GM23338 (cell line): ENCODE measurements around the gene FRS2. TPM values are rescaled to one million over a fixed set of nuclear protein-coding genes. Genes with fewer than 3 reads are reported as not detected.
A peak's percentile ranks its signal among the peaks of the same experiment; 100 is the strongest.

Experiments
- ATAC-seq: fragments of 200-7000 bp; cut with Tn5 transposase; 3 replicates; pipeline ENCODE4 v1.9.1; 2020
- DNase-seq: peaks from one replicate; pipeline ENCODE4 v3.0.0-alpha.2; 2015; ENCODE audit warnings: low spot score
- H2AFZ ChIP-seq: fragments of 200-600 bp; sonication (generic); 2 replicates; pipeline ENCODE4 v1.8.0; 2016; ENCODE audit warnings: antibody characterized with exemption, mild to moderate bottlenecking, moderate library complexity
- H3F3A ChIP-seq: fragments of 200-600 bp; sonication (generic); replicated peaks from 2 replicates; pipeline ENCODE4 v1.8.0; 2017; ENCODE audit warnings: antibody characterized with exemption, mixed run types, low read depth
- H3K27ac ChIP-seq: fragments of 200-600 bp; sonication (generic); 2 replicates; pipeline ENCODE4 v1.6.1; 2016; ENCODE audit warnings: low read depth
- H3K27me3 ChIP-seq: fragments of 200-600 bp; sonication (generic); 2 replicates; pipeline ENCODE4 v1.8.0; 2016; ENCODE audit warnings: mild to moderate bottlenecking, mixed run types, moderate library complexity; ENCODE audit not compliant: insufficient read depth
- H3K36me3 ChIP-seq: fragments of 200-600 bp; sonication (generic); 2 replicates; pipeline ENCODE4 v1.8.0; 2016; ENCODE audit warnings: mild to moderate bottlenecking; ENCODE audit not compliant: insufficient read depth
- H3K4me1 ChIP-seq: fragments of 200-600 bp; sonication (generic); 2 replicates; pipeline ENCODE4 v1.8.0; 2016; ENCODE audit warnings: mild to moderate bottlenecking, moderate library complexity; ENCODE audit not compliant: insufficient read depth
- H3K4me2 ChIP-seq: fragments of 200-600 bp; sonication (generic); 2 replicates; pipeline ENCODE4 v1.7.1; 2017; ENCODE audit warnings: mixed run types
- H3K4me3 ChIP-seq: fragments of 200-600 bp; sonication (generic); 2 replicates; pipeline ENCODE4 v1.6.1; 2016; ENCODE audit warnings: mixed run types
- H3K79me2 ChIP-seq: fragments of 200-600 bp; sonication (generic); replicated peaks from 2 replicates; pipeline ENCODE4 v1.8.0; 2017; ENCODE audit warnings: mild to moderate bottlenecking; ENCODE audit not compliant: insufficient read depth
- H3K9me2 ChIP-seq: fragments of 200-600 bp; sonication (generic); 2 replicates; pipeline ENCODE4 v1.8.0; 2017; ENCODE audit not compliant: insufficient read depth
- H4K20me1 ChIP-seq: fragments of 200-600 bp; sonication (generic); replicated peaks from 2 replicates; pipeline ENCODE4 v1.8.0; 2017; ENCODE audit warnings: mild to moderate bottlenecking; ENCODE audit not compliant: insufficient read depth
- H3K27ac Mint-ChIP-seq: 2 replicates; pipeline ENCODE4 v1.8.0; 2020; ENCODE audit warnings: inconsistent platforms, mild to moderate bottlenecking, moderate library complexity, mixed read lengths
- H3K27me3 Mint-ChIP-seq: 3 replicates; pipeline ENCODE4 v1.8.0; 2022; ENCODE audit warnings: low read depth, mild to moderate bottlenecking, moderate library complexity, mixed read lengths, inconsistent platforms; ENCODE audit not compliant: insufficient read depth, poor library complexity
- H3K36me3 Mint-ChIP-seq: 3 replicates; pipeline ENCODE4 v1.8.0; 2021; ENCODE audit warnings: low read depth, mild to moderate bottlenecking, inconsistent platforms, moderate library complexity, mixed read lengths
- H3K4me1 Mint-ChIP-seq: 3 replicates; pipeline ENCODE4 v1.8.0; 2020; ENCODE audit warnings: mild to moderate bottlenecking, inconsistent platforms, mixed read lengths
- H3K4me3 Mint-ChIP-seq: 3 replicates; pipeline ENCODE4 v1.8.0; 2021; ENCODE audit warnings: moderate library complexity, mild to moderate bottlenecking, inconsistent platforms, mixed read lengths
- H3K9me3 Mint-ChIP-seq: 3 replicates; pipeline ENCODE4 v1.8.0; 2020; ENCODE audit warnings: moderate library complexity, mild to moderate bottlenecking, inconsistent platforms, mixed read lengths
- CREB1 ChIP-seq: fragments of 250-450 bp; sonication (Bioruptor Pico); IDR thresholded peaks from 2 replicates; pipeline ENCODE4 v1.5.0; 2020; ENCODE audit warnings: low read depth, mild to moderate bottlenecking, moderate library complexity
- CTCF ChIP-seq, 2 experiments: fragments of 200-600 bp in 1 of 2; sonication (generic) in 1 of 2; conservative IDR thresholded peaks; 2 replicates each; pipeline versions ENCODE4 v1.5.1 to v1.6.1; 2016 to 2017; ENCODE audit warnings: antibody characterized with exemption in 2 of 2, low read depth in 2 of 2, mild to moderate bottlenecking in 2 of 2, moderate library complexity in 1 of 2
- ETS1 ChIP-seq: IDR thresholded peaks from 2 replicates; pipeline ENCODE4 v1.6.1; 2016; ENCODE audit warnings: antibody characterized with exemption
- EZH2 ChIP-seq: fragments of 200-600 bp; sonication (generic); IDR thresholded peaks from one replicate; pipeline ENCODE4 v1.8.0; 2017; ENCODE audit warnings: antibody characterized with exemption, mild to moderate bottlenecking, low read depth; ENCODE audit not compliant: unreplicated experiment
- JUNB ChIP-seq: IDR thresholded peaks from one replicate; pipeline ENCODE4 v1.6.1; 2016; ENCODE audit warnings: antibody characterized with exemption; ENCODE audit not compliant: unreplicated experiment
- REST ChIP-seq: IDR thresholded peaks from one replicate; pipeline ENCODE4 v1.6.1; 2018; ENCODE audit warnings: antibody characterized with exemption; ENCODE audit not compliant: unreplicated experiment
- STAT1 ChIP-seq: IDR thresholded peaks from one replicate; pipeline ENCODE4 v1.6.1; 2016; ENCODE audit warnings: antibody characterized with exemption; ENCODE audit not compliant: unreplicated experiment
- ZNF331 ChIP-seq: fragments of 250-450 bp; sonication (Bioruptor Pico); IDR thresholded peaks from 2 replicates; pipeline ENCODE4 v1.5.0; 2020; ENCODE audit warnings: low read depth, mild to moderate bottlenecking, moderate library complexity
- microRNA-seq: library from miRNA; unstranded; fragments of <30 nt; microRNA quantifications from one replicate; pipeline ENCODE4, GENCODE V29; 2017
- polyA plus RNA-seq: library from polyadenylated mRNA; unstranded; fragments of >200 nt; fragmentation: Nextera tagmentation; extraction: Ambion mirVana; gene quantifications from 2 replicates; pipeline ENCODE4 v1.2.1, GENCODE V29; 2016
- small RNA-seq: library from RNA; depleted of rRNA; stranded (forward); fragments of <200 nt; gene quantifications from one replicate; pipeline ENCODE3, GENCODE V24; 2014; ENCODE audit warnings: low replicate concordance
- total RNA-seq: library from RNA; depleted of rRNA; stranded (reverse); fragments of >200 nt; shearing (Covaris generic); gene quantifications from 2 replicates; pipeline ENCODE4 v1.2.3, GENCODE V29; 2014; rRNA removed

Gene FRS2
- total and polyA plus RNA-seq, 2 experiments from 2014 or later, result 34.3 to 45.0 TPM

- TF ChIP-seq REST, result no peak
- no peak for TF ChIP-seq ETS1
- TF ChIP-seq ZNF331, result no peak
- no peak for TF ChIP-seq CREB1 (CRISPR knock-in tag)
- no peak for TF ChIP-seq CTCF (conservative IDR thresholded peaks at IDR 0.05; ENCODE audit: low read depth in 2 of 2)
Observed at GRCh38 chr12:69623970-69624369, 153.8 kb downstream of the FRS2 start (continued).

GRCh38 chr12:69627501-69627900 lies 157.3 kb downstream of the FRS2 start:
- H3K27me3 ChIP-seq, result no peaks in the 10 kb centered on the region
- no peaks in the 10 kb centered on the region for H3K9me3 Mint-ChIP-seq
- peaks cover 3% of the 10 kb centered on the region for H3K27me3 Mint-ChIP-seq
- no peaks in the 10 kb centered on the region for H3K36me3 Mint-ChIP-seq
- H3K79me2 ChIP-seq, result no peaks in the 10 kb centered on the region
- H3K27ac Mint-ChIP-seq, result no peak overlapping the region
- no peaks in the 10 kb centered on the region for H3K9me2 ChIP-seq
- no peak overlapping the region for H3K27ac ChIP-seq
- H3F3A ChIP-seq, result no peaks in the 10 kb centered on the region
- no peak for TF ChIP-seq ZNF331
- no peak for TF ChIP-seq JUNB
- TF ChIP-seq CTCF (conservative IDR thresholded peaks at IDR 0.05; ENCODE audit: low read depth in 2 of 2), result no peak
- no peak for TF ChIP-seq CREB1 (CRISPR knock-in tag)
- no peak for TF ChIP-seq EZH2
- no peak for TF ChIP-seq STAT1
- H3K4me3 Mint-ChIP-seq, result no peak overlapping the region
- H3K4me1 ChIP-seq, result no peaks in the 10 kb centered on the region
- no peaks in the 10 kb centered on the region for H4K20me1 ChIP-seq
- no peak overlapping the region for H2AFZ ChIP-seq
- no peaks in the 10 kb centered on the region for H3K36me3 ChIP-seq
- H3K4me2 ChIP-seq, result no peak overlapping the region
- no peaks in the 10 kb centered on the region; the same call in 2 of the 3 replicates for H3K4me1 Mint-ChIP-seq
- ATAC-seq (no peak), DNase-seq (no peak)
- H3K4me3 ChIP-seq, result no peak overlapping the region

Small RNA genes within 50 kb of the gene (microRNA-seq; reads per million reads assigned to microRNA genes)
- gene MIR3913-1 (not detected), gene MIR3913-2 (not detected)

Small RNA genes within 50 kb of the gene (small RNA-seq; reads per million reads assigned to genes)
- 0.57 reads per million, percentile 40 among the genes with 10 or more reads in this experiment for gene MIR3913-1

Other genes with a start within 250 kb of the FRS2 start
- 80.7 and 85.9 TPM in 2 replicates for gene CPSF6, start 230.8 kb upstream of the FRS2 start, total RNA-seq
- 115 and 136 TPM in 2 replicates for gene CPSF6, start 230.8 kb upstream of the FRS2 start, polyA plus RNA-seq
- gene LYZ, start 122.0 kb upstream of the FRS2 start, total RNA-seq, result not detected in 2 replicates
- 0.16 TPM in 1 of 2 replicates, not detected in the other for gene LYZ, start 122.0 kb upstream of the FRS2 start, polyA plus RNA-seq
- gene YEATS4, start 110.6 kb upstream of the FRS2 start, total RNA-seq, result 82.5 and 90.5 TPM in 2 replicates
- gene YEATS4, start 110.6 kb upstream of the FRS2 start, polyA plus RNA-seq, result 64.4 and 64.7 TPM in 2 replicates
- 389 and 434 TPM in 2 replicates for gene CCT2, start 115.1 kb downstream of the FRS2 start, total RNA-seq
- 778 and 865 TPM in 2 replicates for gene CCT2, start 115.1 kb downstream of the FRS2 start, polyA plus RNA-seq
- gene LRRC10, start 140.5 kb downstream of the FRS2 start, total RNA-seq, result not detected in 2 replicates
- not detected in 2 replicates for gene LRRC10, start 140.5 kb downstream of the FRS2 start, polyA plus RNA-seq
- gene BEST3, start 228.9 kb downstream of the FRS2 start, total RNA-seq, result not detected in 2 replicates
- gene BEST3, start 228.9 kb downstream of the FRS2 start, polyA plus RNA-seq, result not detected in 2 replicates